ENCODE data around the gene CAMTA1.

CAMTA1 gene

GRCh38 chr1:7628273-7628672 is 843.0 kb downstream of the CAMTA1 start:
- DNase-seq (ENCODE audit: low read depth in 2 of 2) = no peak

GRCh38 chr1:7629011-7629410 is 843.8 kb downstream of the CAMTA1 start:
- no peak for DNase-seq (ENCODE audit: low read depth in 2 of 2)

- DNase-seq (ENCODE audit: low read depth in 2 of 2) = no peak
These were observed 844.4 kb downstream of the CAMTA1 start for GRCh38 chr1:7629465-7630195.

- no peak for DNase-seq (ENCODE audit: low read depth in 2 of 2)
These were observed 845.1 kb downstream of the CAMTA1 start for GRCh38 chr1:7630378-7630777.

GRCh38 chr1:7632176-7632575 is 846.9 kb downstream of the CAMTA1 start:
- DNase-seq (ENCODE audit: low read depth in 2 of 2) = no peak

GRCh38 chr1:7632681-7633080 is 847.4 kb downstream of the CAMTA1 start:
- no peak for DNase-seq (ENCODE audit: low read depth in 2 of 2)

GRCh38 chr1:7633506-7634245 is 848.4 kb downstream of the CAMTA1 start:
- no peak for DNase-seq (ENCODE audit: low read depth in 2 of 2)

- no peak for DNase-seq (ENCODE audit: low read depth in 2 of 2)
These were observed 849.4 kb downstream of the CAMTA1 start for GRCh38 chr1:7634546-7635240.

GRCh38 chr1:7636795-7637526 is 851.7 kb downstream of the CAMTA1 start:
- no peak for DNase-seq (ENCODE audit: low read depth in 2 of 2)

- DNase-seq (ENCODE audit: low read depth in 2 of 2) = no peak
These were observed 852.8 kb downstream of the CAMTA1 start for GRCh38 chr1:7638078-7638477.

GRCh38 chr1:7639435-7640131 is 854.3 kb downstream of the CAMTA1 start:
- DNase-seq (ENCODE audit: low read depth in 2 of 2) = no peak

- DNase-seq (ENCODE audit: low read depth in 2 of 2) = no peak
These were observed 855.1 kb downstream of the CAMTA1 start for GRCh38 chr1:7640350-7640749.

GRCh38 chr1:7640920-7641585 is 855.8 kb downstream of the CAMTA1 start:
- DNase-seq (ENCODE audit: low read depth in 2 of 2) = no peak

- no peak for DNase-seq (ENCODE audit: low read depth in 2 of 2)
These were observed 856.5 kb downstream of the CAMTA1 start for GRCh38 chr1:7641587-7642417.

GRCh38 chr1:7642418-7642704 is 857.1 kb downstream of the CAMTA1 start:
- DNase-seq (ENCODE audit: low read depth in 2 of 2) = no peak

- DNase-seq (ENCODE audit: low read depth in 2 of 2) = no peak
These were observed 857.7 kb downstream of the CAMTA1 start for GRCh38 chr1:7642781-7643529.

GRCh38 chr1:7643530-7643929 is 858.3 kb downstream of the CAMTA1 start:
- DNase-seq (ENCODE audit: low read depth in 2 of 2) = no peak

GRCh38 chr1:7644086-7644485 is 858.8 kb downstream of the CAMTA1 start:
- no peak for DNase-seq (ENCODE audit: low read depth in 2 of 2)

GRCh38 chr1:7644961-7645750 is 859.9 kb downstream of the CAMTA1 start:
- no peak for DNase-seq (ENCODE audit: low read depth in 2 of 2)
